ENCODE data around the gene REG1B. TPM values are rescaled to one million over a fixed set of nuclear protein-coding genes. Genes with fewer than 3 reads are reported as not detected.

Gene REG1B
- total RNA-seq, 1 donor from 2014 or later = not detected

DNA sequence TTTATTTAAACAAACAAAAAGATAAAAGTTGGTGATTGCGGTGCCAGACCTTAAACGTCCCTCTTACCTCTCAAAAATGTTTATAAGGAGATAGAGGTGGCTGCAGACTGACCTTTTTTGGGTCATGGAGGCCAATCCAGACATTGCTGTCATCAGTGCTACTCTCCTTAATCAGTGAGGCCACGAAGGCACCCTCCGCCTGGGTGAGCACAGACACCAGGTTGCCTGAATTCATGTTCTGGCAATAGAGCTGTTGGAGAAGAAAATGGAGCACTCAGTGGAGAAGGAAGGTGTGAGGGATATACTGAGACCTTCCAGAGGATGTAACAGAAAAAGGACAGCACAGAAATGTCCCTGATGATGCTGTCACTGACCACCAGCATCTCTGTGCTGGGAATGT lies 1.5 kb downstream of the REG1B start:
- Mint-ChIP-seq H3K4me1 (ENCODE audit: low read depth, unreplicated experiment) (no peaks in the 10 kb centered on the region), H3K27ac (ENCODE audit: unreplicated experiment) (no peak overlapping the region), H3K36me3 (ENCODE audit: unreplicated experiment) (no peaks in the 10 kb centered on the region), H3K4me3 (ENCODE audit: unreplicated experiment) (no peak overlapping the region), H3K27me3 (ENCODE audit: unreplicated experiment) (peaks cover 2% of the 10 kb centered on the region), H3K9me3 (ENCODE audit: unreplicated experiment) (peaks cover 4% of the 10 kb centered on the region)
- TF ChIP-seq, protein P1, sequence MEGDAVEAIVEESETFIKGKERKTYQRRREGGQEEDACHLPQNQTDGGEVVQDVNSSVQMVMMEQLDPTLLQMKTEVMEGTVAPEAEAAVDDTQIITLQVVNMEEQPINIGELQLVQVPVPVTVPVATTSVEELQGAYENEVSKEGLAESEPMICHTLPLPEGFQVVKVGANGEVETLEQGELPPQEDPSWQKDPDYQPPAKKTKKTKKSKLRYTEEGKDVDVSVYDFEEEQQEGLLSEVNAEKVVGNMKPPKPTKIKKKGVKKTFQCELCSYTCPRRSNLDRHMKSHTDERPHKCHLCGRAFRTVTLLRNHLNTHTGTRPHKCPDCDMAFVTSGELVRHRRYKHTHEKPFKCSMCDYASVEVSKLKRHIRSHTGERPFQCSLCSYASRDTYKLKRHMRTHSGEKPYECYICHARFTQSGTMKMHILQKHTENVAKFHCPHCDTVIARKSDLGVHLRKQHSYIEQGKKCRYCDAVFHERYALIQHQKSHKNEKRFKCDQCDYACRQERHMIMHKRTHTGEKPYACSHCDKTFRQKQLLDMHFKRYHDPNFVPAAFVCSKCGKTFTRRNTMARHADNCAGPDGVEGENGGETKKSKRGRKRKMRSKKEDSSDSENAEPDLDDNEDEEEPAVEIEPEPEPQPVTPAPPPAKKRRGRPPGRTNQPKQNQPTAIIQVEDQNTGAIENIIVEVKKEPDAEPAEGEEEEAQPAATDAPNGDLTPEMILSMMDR (IDR thresholded peaks at IDR 0.05; ENCODE audit: partially characterized antibody, unreplicated experiment) = no peak
- no peak for DNase-seq

DNA sequence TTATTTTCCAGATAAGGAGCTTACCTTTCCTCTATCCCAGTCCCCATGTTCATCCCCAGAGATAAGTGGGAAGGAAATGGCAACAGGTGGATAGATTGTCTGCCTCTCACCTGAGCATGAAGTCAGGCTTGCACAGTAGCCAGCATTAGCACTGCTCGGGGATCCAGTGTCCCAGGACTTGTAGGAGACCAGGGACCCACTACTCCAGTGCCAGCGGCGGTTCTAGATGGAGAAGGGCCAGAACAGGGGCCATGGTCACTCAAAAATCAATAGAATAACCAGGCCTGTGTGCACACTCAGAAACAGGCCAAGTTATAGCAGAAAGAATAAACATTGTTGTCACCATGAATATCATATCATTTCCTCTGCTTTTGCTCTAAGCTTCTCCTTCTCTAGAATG lies 2.4 kb downstream of the REG1B start:
- DNase-seq = no peak
- peaks cover 2% of the 10 kb centered on the region for H3K27me3 Mint-ChIP-seq (ENCODE audit: unreplicated experiment)

DNA sequence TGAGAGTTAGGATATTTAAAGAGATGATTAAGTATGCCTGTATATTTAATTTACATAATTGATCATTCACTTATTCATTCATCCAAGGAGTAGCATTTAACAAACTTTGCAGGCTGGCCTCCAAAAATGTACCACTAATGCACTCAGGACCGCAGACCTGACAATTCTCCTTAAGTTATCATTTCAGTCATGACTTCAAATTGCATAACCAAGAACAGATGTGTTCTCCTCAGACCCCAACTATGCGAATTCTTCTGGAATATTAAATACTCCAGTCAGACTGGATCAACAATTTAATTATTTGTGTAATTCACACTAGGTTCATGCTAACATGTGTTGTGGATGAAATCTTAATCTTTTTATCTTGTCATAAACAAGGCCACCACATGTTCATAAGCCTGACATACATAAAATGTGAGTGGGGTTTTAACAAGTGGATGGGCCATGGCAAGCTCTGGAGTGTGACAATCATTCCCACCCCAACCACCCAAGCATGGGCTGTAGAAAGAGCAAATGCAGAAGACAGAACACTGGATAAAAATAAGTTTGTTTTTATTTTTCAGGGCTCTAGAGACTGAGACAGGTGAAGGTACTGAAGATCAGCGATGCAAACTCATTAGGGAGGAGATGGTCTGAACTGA lies 3.2 kb downstream of the REG1B start:
- DNase-seq = no peak
- no peak overlapping the region for H3K4me3 Mint-ChIP-seq (ENCODE audit: unreplicated experiment)
- TF ChIP-seq, protein P1 (IDR thresholded peaks at IDR 0.05; ENCODE audit: partially characterized antibody, unreplicated experiment) = no peak
- no peak overlapping the region for H3K27ac Mint-ChIP-seq (ENCODE audit: unreplicated experiment)
- H3K36me3 Mint-ChIP-seq (ENCODE audit: unreplicated experiment) = no peaks in the 10 kb centered on the region
- H3K9me3 Mint-ChIP-seq (ENCODE audit: unreplicated experiment) = peaks cover 4% of the 10 kb centered on the region
- H3K27me3 Mint-ChIP-seq (ENCODE audit: unreplicated experiment) = peaks cover 2% of the 10 kb centered on the region
- H3K4me1 Mint-ChIP-seq (ENCODE audit: low read depth, unreplicated experiment) = no peaks in the 10 kb centered on the region

More for the DNA sequence above, 2.4 kb downstream of the REG1B start:
- no peaks in the 10 kb centered on the region for H3K4me1 Mint-ChIP-seq (ENCODE audit: low read depth, unreplicated experiment)
- TF ChIP-seq, protein P1 (IDR thresholded peaks at IDR 0.05; ENCODE audit: partially characterized antibody, unreplicated experiment) = no peak
- H3K4me3 Mint-ChIP-seq (ENCODE audit: unreplicated experiment) = no peak overlapping the region
- H3K9me3 Mint-ChIP-seq (ENCODE audit: unreplicated experiment) = peaks cover 4% of the 10 kb centered on the region
- H3K36me3 Mint-ChIP-seq (ENCODE audit: unreplicated experiment) = no peaks in the 10 kb centered on the region
- no peak overlapping the region for H3K27ac Mint-ChIP-seq (ENCODE audit: unreplicated experiment)

DNA sequence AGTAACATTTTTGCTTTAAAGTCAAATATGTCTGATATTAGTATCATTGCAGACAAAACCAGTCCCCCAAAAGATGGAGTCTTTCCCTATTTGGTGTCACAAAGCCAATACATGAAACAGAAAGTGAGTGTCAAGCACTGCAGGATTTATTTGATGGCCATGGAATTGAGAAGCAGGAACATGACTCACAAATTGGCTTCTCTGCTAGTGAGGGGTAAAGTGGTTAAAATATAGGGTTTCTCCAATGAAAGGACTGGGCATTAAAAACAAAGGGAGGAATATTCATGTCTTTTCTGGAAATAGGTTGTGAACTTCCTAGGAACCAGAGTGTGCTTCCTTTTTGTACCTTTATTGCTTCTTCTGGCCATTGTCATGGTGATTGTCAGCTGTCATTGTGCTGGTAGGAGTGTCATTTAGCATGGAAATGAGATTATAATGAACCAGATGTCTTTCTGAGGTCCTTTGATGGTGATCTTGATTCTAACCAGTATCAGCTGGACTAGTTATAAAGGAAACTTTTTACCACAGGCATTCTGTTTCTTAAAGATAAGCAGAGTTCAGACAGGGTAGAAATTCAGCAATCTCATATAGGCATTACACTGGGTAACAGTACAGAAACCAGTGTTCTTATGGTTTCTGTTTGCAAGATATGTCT lies 4.1 kb downstream of the REG1B start:
- Mint-ChIP-seq H3K9me3 (ENCODE audit: unreplicated experiment) (peaks cover 4% of the 10 kb centered on the region), H3K27me3 (ENCODE audit: unreplicated experiment) (peaks cover 2% of the 10 kb centered on the region), H3K27ac (ENCODE audit: unreplicated experiment) (no peak overlapping the region), H3K4me3 (ENCODE audit: unreplicated experiment) (no peak overlapping the region), H3K4me1 (ENCODE audit: low read depth, unreplicated experiment) (no peaks in the 10 kb centered on the region), H3K36me3 (ENCODE audit: unreplicated experiment) (no peaks in the 10 kb centered on the region)
- TF ChIP-seq, protein P1 (IDR thresholded peaks at IDR 0.05; ENCODE audit: partially characterized antibody, unreplicated experiment) = no peak
- no peak for DNase-seq

DNA sequence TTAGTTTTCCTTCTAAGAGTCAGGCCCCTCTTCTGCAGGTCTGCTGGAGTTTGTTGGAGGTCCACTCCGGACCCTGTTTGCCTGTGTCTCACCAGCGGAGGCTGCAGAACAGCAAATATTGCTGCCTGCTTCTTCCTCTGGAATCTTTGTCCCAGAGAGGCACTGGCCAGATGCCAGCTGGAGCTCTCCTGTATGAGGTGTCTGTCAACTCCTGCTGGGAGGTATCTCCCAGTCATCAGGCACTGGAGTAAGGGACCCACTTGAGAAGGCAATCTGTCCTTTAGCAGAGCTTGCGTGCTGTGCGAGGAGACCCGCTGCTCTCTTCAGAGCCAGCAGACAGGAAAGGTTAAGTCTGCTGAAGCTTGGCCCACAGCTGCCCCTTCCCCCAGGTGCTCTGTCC lies 4.8 kb downstream of the REG1B start:
- H3K4me1 Mint-ChIP-seq (ENCODE audit: low read depth, unreplicated experiment) = no peaks in the 10 kb centered on the region
- DNase-seq = no peak

More for the DNA sequence above, 4.8 kb downstream of the REG1B start:
- Mint-ChIP-seq H3K4me3 (ENCODE audit: unreplicated experiment) (no peak overlapping the region), H3K27me3 (ENCODE audit: unreplicated experiment) (peaks cover 4% of the 10 kb centered on the region), H3K9me3 (ENCODE audit: unreplicated experiment) (peaks cover 6% of the 10 kb centered on the region), H3K36me3 (ENCODE audit: unreplicated experiment) (no peaks in the 10 kb centered on the region), H3K27ac (ENCODE audit: unreplicated experiment) (no peak overlapping the region)
- TF ChIP-seq, protein P1 (IDR thresholded peaks at IDR 0.05; ENCODE audit: partially characterized antibody, unreplicated experiment) = no peak

Measured in glutamatergic neuron (in vitro differentiated cells).